ENCODE results near the gene RNLS. TPM values are rescaled to one million over a fixed set of nuclear protein-coding genes. Genes with fewer than 3 reads are reported as not detected.
"Not testable (repeated sequence)": the region's sequence is repeated elsewhere in the genome, so short reads cannot be mapped to it uniquely, and the experiment has no call there.

RNLS gene
- polyA plus RNA-seq, 3 donors: 16.5 to 17.6 (median 17.5) TPM

DNA sequence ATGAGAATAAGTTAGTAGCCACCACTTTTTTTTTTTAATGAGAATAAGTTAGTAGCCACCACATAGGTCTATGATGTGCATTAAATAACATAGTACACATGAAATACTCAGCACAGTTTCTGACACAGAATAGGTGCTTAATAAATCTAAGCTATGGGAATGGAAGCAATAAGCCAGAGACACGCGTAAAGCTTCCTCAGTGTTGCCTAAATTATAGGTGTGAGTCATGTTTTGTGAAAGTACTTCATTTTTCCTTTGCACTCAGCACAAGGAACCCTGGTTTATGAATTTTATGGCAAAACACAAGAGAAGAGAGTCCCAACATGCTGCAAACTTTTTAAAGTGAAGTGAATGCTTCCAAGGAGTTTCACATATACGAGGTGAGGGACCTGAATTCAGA, 267.4 kb downstream of the RNLS start:
- DNase-seq (ENCODE audit: low read depth in 3 of 3, low spot score in 2 of 3): no peak

DNA sequence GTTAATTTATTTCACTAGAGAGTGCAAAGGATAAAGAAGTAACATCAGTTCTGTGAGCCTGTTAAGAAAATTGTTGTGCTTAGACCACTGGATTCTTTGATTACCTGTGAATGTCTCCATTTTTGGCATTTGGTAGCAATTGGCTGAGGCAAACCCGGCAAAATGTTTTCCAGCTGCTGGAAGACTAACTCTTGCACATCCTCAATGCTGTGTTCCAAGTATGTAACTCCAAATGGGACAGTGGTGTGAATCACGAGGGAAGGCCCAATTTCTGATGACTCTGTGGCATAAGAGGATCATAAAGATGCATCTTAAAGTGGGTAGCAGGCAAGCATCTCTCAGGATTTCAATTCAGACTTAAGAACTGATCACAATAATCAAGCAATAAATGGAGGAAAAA, 268.8 kb downstream of the RNLS start:
- no peak for DNase-seq (ENCODE audit: low read depth in 3 of 3, low spot score in 2 of 3)

DNA sequence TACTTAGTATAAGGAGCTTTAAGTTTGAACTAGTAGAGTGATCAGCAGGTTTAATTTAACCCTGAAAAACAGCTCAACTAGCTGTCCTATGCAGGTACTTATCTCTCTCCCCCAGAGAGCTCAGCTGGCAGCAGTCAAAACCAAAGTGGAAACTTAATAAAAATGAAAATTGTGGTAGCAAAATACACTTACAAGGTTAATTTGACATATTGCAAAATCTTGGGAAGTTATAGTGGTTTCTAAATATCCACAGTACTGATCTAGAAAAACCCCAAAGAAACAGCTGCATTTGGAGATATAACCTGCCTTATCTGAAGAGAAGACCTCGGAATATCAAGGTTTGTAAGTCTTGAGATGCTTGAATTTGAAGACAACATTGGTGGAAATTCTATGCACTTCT, 269.2 kb downstream of the RNLS start:
- no peak for DNase-seq (ENCODE audit: low read depth in 3 of 3, low spot score in 2 of 3)

DNA sequence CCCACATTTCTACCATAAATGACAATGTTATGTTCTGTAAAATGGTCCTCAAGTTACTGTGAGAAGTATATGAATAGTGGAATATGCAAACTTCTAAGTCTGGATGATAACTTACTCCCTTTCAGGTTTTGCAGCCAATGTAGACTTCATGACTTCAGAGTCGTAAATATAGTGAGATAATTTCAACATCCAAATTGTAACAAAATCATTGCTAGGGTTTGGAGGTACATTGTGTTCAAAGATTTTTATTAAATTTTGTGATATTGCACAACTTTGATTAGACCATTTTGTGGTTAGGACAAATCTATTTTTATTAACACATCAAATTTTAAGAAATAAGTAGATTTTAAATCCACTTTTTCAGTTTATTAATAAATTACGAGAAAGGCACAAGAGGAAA, 270.3 kb downstream of the RNLS start:
- no peak for DNase-seq (ENCODE audit: low read depth in 3 of 3, low spot score in 2 of 3)

- DNase-seq (ENCODE audit: low read depth in 3 of 3, low spot score in 2 of 3): no peak
Measured at GRCh38 chr10:88311264-88311663, 271.9 kb downstream of the RNLS start.

DNA sequence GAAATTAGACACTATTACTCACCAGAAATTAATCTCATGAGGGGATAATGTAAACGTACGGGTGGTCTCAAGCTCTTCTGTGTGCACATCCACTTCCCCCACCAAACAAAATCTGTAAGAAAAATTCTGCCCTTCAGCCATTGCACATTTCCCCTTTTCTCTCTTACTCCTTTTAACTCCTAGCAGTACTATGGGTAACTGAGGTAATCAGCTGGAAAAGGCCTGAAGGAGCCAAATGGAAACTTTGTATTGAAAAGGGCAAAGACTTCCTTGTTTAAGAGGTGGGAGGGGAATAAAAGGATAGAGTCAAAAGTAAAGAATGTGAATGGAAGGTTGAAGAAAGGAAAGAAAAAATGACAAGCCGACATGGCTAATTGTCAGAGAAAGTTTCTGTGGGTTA, 273.8 kb downstream of the RNLS start:
- no peak for DNase-seq (ENCODE audit: low read depth in 3 of 3, low spot score in 2 of 3)

- DNase-seq (ENCODE audit: low read depth in 3 of 3, low spot score in 2 of 3): not testable (repeated sequence)
Measured at GRCh38 chr10:88308361-88308760, 274.8 kb downstream of the RNLS start.

DNA sequence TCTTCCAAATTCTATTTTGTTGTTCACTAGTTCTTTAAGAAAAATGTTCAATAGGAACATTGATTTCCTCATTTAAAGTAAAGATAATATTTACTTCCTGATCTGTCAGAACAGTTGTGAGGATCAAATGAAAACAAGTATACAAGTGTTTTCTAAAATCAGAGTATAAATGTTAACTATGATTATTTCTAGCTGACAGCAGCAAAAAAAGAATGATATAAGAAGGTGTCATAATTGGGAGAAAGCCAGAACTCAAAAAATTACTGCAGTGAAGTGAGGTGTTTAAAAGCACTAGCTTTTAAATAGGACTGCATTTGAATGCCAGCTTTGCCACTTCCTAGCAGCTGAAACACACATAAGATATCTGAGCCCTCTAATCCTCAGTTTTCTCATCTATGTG, 283.3 kb downstream of the RNLS start:
- DNase-seq (ENCODE audit: low read depth in 3 of 3, low spot score in 2 of 3): no peak

GRCh38 chr10:88297103-88297502, 286.0 kb downstream of the RNLS start:
- DNase-seq (ENCODE audit: low read depth in 3 of 3, low spot score in 2 of 3): no peak

DNA sequence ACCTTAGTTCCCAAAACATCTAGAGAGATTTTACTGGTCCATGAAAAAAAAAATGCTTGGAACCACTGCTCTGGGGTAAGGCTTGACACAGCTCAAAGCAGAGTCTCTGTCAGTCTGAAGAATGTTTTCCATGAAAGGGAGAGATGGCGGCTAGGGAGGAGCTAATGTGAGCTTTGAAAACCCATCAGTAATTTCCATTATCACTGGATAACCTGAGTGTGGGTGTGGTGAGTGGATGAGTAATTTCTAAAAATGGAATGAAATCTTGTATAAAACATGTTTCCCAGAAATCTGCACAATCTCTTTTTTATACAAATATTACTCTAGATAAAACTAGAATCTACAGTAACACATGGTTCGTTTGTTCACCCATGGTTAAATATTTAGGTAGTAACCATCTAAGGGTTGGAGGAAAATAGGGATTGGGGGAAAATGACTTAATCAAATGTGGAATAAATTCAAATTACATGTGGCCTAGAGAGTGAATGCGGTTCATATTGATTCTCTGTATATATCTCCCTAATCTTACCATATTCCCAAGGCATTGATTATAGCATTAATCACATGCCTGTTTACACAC, 289.4 kb downstream of the RNLS start:
- no peak for DNase-seq (ENCODE audit: low read depth in 3 of 3, low spot score in 2 of 3)

DNA sequence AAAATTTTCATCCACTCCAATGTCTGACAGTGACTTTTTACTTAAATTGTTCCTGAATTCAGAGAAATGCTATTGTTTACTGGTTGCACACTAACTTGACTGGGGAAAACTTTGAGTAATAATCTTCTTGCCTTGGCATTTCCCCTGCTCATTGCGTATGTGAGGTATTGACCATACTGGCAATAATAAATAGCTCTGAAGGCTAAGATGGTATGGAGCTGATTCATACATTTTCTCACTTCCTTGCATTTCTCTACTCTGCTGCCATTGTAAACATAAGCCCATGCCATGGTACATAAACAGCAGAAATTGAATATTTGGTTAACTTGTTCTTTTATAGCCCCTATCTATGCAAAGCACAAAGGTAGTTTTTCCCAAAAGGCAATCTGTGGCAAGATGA, 290.0 kb downstream of the RNLS start:
- DNase-seq (ENCODE audit: low read depth in 3 of 3, low spot score in 2 of 3): no peak

DNA sequence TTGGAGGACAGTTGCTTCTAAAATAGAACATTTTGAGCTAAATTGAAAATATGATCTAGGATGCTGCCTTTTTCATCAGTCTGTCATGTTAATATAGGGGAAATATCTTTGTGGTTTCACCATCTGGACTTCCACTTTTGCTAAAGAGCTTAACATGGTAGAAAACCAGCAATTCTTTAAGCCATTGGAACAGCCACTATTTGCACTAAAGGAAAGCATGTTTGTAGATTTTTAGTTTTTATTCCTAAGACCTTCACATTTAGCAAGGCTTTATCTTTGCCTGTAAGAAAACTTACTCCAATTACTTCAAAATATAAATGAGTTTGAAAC, 291.0 kb downstream of the RNLS start:
- DNase-seq (ENCODE audit: low read depth in 3 of 3, low spot score in 2 of 3): no peak

GRCh38 chr10:88291289-88292184, 291.6 kb downstream of the RNLS start:
- no peak for DNase-seq (ENCODE audit: low read depth in 3 of 3, low spot score in 2 of 3)

DNA sequence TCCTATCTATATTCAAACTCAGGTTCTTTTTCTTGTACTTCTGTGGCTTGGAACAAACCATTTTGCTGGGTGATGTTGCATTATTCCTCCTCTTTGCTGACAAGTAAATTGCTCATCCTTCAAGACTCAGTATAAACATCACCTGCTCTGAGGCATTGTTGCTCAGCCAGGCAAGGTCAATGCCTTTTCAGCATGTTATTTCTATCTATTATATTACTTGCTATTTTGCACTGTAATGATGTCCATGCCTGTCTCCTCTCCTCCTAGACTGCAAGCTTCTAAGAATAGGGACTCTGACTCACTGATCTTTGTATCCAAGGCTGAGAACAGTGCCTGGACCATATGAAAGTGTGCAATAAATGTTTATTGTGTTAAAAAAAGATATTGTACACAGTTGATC, 293.8 kb downstream of the RNLS start:
- no peak for DNase-seq (ENCODE audit: low read depth in 3 of 3, low spot score in 2 of 3)

DNA sequence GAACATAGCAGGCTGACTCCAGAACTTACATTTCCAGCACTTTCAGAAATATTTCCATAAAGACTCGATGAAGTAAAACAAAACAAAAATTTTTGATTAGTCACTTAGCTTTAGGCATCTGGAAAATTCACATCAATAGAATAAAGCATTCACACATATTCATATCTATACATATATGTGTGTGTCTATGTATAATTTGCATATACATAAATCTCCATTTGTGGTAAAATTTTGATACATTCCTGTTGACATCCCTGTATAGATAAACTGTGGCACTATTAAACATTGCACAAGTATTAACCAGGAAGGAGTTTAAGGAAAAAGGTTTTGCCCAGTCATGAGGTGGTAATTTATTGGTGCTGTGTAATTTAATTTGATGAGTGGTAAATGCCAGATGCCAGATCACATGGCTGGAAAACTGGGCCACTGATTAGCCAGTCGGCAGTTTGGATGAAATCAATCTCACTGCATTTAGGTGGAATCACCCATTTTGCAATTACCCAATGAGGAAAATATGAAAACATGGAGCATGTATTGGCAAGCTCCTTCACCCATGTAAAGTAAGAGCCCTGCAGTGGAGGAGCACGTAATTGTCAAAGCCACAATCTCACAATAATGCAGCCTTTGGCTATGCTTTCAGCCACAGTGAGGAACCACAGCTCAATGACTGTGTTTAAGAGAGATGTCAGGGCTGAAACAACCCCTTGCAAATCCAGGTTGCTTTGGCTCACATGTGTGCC, 294.6 kb downstream of the RNLS start:
- no peak for DNase-seq (ENCODE audit: low read depth in 3 of 3, low spot score in 2 of 3)

GRCh38 chr10:88286030-88286429, 297.1 kb downstream of the RNLS start:
- DNase-seq (ENCODE audit: low read depth in 3 of 3, low spot score in 2 of 3): no peak

- no peak for DNase-seq (ENCODE audit: low read depth in 3 of 3, low spot score in 2 of 3)
Measured at GRCh38 chr10:88281592-88282347, 301.3 kb downstream of the RNLS start.

GRCh38 chr10:88280518-88280917, 302.6 kb downstream of the RNLS start:
- no peak for DNase-seq (ENCODE audit: low read depth in 3 of 3, low spot score in 2 of 3)

DNA sequence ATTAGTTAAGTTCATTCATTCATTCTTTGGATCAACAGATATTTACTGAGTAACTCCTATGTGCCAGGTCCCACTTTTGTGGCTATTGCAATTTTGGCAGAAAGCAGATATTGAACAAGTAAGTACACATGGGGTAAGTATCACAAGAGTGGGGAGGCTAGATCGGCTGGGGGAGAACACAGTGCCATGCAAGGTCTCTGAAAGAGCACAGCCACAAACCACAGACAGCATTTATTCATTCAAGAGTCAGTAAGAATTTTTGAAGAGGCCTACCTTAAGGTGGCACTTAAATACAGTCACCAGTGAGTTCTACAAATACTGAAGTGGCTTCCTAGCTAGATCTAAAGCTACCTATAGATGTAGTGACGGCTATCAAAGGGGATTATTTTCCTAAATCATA, 304.2 kb downstream of the RNLS start:
- DNase-seq (ENCODE audit: low read depth in 3 of 3, low spot score in 2 of 3): no peak

- DNase-seq (ENCODE audit: low read depth in 3 of 3, low spot score in 2 of 3): not testable (repeated sequence)
Measured at GRCh38 chr10:88276945-88277344, 306.2 kb downstream of the RNLS start.

DNA sequence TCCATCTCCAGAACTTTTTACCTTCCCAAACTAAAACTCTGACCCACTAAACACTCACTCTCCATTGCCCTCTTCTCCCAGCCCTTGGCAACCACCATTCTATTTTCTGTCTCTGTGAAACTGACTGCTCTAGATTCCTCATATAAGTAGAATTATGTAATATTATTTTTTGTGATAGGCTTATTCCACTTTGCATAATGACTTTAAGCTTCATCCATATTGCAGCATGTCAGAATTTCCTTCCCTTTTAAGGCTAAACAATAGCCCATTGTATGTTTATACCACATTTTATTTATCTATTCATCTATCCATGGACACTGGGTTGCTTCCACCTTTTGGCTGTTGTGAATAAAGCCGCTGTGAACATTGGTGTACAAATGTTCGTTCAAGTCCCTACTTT, 308.8 kb downstream of the RNLS start:
- no peak for DNase-seq (ENCODE audit: low read depth in 3 of 3, low spot score in 2 of 3)
